Upper lobe of left lung (tissue), 6 donors: ENCODE results near the gene BEST1. TPM values are rescaled to one million over a fixed set of nuclear protein-coding genes. Genes with fewer than 3 reads are reported as not detected.
A peak's percentile ranks its signal among the peaks of the same experiment; 100 is the strongest.
"Not testable (repeated sequence)": the region's sequence is repeated elsewhere in the genome, so short reads cannot be mapped to it uniquely, and the experiment has no call there.

Source experiments
- ATAC-seq, 2 donors: fragments of 200-7000 bp; cut with Tn5 transposase; one replicate each; pipeline ENCODE4 v1.9.1; 2022; ENCODE audit warnings: mild to moderate bottlenecking in 2 of 2, moderate library complexity in 2 of 2; ENCODE audit not compliant: low FRiP score in 2 of 2
- DNase-seq, 2 donors: peaks; one replicate each; pipeline ENCODE4 v3.0.0-alpha.2; 2019 to 2020
- H3K27ac ChIP-seq, 4 donors: fragments of 200-600 bp; sonication (generic); one replicate each; pipeline ENCODE4 v1.5.1; 2016 to 2019
- H3K27me3 ChIP-seq, 4 donors: fragments of 200-600 bp; sonication (generic); one replicate each; pipeline ENCODE4 v1.5.1; 2017 to 2019
- H3K36me3 ChIP-seq, 4 donors: fragments of 200-600 bp; sonication (generic); one replicate each; pipeline ENCODE4 v1.5.1; 2016 to 2019
- H3K4me1 ChIP-seq, 4 donors: fragments of 200-600 bp; sonication (generic); one replicate each; pipeline ENCODE4 v1.5.1; 2018 to 2019
- H3K4me3 ChIP-seq, 4 donors: fragments of 200-600 bp; sonication (generic); one replicate each; pipeline ENCODE4 v1.5.1; 2017 to 2019; ENCODE audit warnings: mild to moderate bottlenecking in 2 of 4, moderate library complexity in 1 of 4
- H3K9me3 ChIP-seq, 4 donors: fragments of 200-600 bp; sonication (generic); one replicate each; pipeline ENCODE4 v1.5.1; 2018 to 2019
- EP300 ChIP-seq, 4 donors: sonication (generic); formaldehyde crosslinking; IDR thresholded peaks; one replicate each; pipeline ENCODE4 v1.5.1; 2017; ENCODE audit warnings: antibody characterized with exemption in 4 of 4, control low read depth in 2 of 4
- POLR2A ChIP-seq, 4 donors: fragments of 450-650 bp; IDR thresholded peaks; one replicate each; pipeline ENCODE4 v1.5.1; 2016 to 2017; ENCODE audit warnings: antibody characterized with exemption in 4 of 4, mild to moderate bottlenecking in 2 of 4
- POLR2AphosphoS5 ChIP-seq, 2 donors: sonication (generic); formaldehyde crosslinking; IDR thresholded peaks; one replicate each; pipeline ENCODE4 v1.5.1; 2017; ENCODE audit warnings: antibody characterized with exemption in 2 of 2
- WGBS, 2 donors: methylation state at CpG; one replicate each; pipeline ENCODE4 v1.1.5; 2017 to 2018; 5-methylcytosine and 5-hydroxymethylcytosine counted together
- total RNA-seq, 6 donors: library from RNA; depleted of rRNA in 4 of 6; stranded (reverse); fragments of >200 nt in 4 of 6; gene quantifications; one replicate each; pipeline versions ENCODE4 v1.1.0 to v1.2.1, GENCODE V29; 2016 to 2021
- TF ChIP-seq, protein P1 (sequence below), 6 experiments: fragments of 450-650 bp in 4 of 6; fragments of 200-600 bp in 2 of 6; sonication (generic) in 2 of 6; IDR thresholded peaks; one replicate each; pipeline ENCODE4 v1.5.1; 2016 to 2019; ENCODE audit warnings: antibody characterized with exemption in 6 of 6
- donor health status: DM: no; HTN: no; CAD: no; lungs with moderate emphysema.
- donor health status: DM: no; HTN: yes; CAD: no; lungs with severe emphysema.

The BEST1 gene
- total RNA-seq, 6 donors from 2014 or later = 6.5 to 18.9 (median 10.4) TPM

DNA sequence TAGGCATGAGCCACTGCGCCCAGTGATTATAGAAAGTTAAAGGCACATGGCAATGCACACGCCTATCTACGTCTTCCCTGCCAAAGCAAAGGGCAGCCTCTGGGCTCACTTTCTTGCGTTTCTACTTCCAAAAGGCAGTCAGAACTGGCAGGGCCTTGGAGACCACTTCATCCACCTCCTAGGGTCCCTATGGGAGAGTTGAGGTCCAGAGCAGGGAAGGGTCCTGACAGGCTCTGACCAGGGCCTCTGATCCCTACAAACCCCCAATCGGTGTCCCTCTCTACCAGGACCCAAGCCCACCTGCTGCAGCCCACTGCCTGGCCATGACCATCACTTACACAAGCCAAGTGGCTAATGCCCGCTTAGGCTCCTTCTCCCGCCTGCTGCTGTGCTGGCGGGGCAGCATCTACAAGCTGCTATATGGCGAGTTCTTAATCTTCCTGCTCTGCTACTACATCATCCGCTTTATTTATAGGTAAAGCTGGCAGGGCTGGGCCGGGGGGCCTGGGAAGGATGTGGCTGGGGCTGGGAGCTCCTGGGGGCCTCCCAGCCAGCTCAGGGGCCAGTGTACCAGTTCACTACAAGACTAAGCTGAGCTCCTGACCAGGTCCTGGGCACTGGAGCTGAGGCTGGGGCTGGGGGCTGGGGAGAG, 1.5 kb downstream of the BEST1 start:
- TF ChIP-seq EP300 (IDR thresholded peaks at IDR 0.05) (no peak), POLR2AphosphoS5 (IDR thresholded peaks at IDR 0.05) (no peak), POLR2A (IDR thresholded peaks at IDR 0.05) (no peak)
- TF ChIP-seq, protein P1, sequence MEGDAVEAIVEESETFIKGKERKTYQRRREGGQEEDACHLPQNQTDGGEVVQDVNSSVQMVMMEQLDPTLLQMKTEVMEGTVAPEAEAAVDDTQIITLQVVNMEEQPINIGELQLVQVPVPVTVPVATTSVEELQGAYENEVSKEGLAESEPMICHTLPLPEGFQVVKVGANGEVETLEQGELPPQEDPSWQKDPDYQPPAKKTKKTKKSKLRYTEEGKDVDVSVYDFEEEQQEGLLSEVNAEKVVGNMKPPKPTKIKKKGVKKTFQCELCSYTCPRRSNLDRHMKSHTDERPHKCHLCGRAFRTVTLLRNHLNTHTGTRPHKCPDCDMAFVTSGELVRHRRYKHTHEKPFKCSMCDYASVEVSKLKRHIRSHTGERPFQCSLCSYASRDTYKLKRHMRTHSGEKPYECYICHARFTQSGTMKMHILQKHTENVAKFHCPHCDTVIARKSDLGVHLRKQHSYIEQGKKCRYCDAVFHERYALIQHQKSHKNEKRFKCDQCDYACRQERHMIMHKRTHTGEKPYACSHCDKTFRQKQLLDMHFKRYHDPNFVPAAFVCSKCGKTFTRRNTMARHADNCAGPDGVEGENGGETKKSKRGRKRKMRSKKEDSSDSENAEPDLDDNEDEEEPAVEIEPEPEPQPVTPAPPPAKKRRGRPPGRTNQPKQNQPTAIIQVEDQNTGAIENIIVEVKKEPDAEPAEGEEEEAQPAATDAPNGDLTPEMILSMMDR (IDR thresholded peaks at IDR 0.05) = no peak
- peak in 1 of 2 donors; percentile 59 for DNase-seq
- no peak for ATAC-seq
- no peak overlapping the region for H3K27ac ChIP-seq
- WGBS, 2 donors = 93 to 95% methylated on average over 10 to 11 of the region's 11 CpGs
- H3K27me3 ChIP-seq = peaks cover 0 to 8% (median 2%) of the 10 kb centered on the region in 4 donors
- no peaks in the 10 kb centered on the region for H3K36me3 ChIP-seq
- peaks cover 23 to 25% (median 25%) of the 10 kb centered on the region in 4 donors for H3K4me1 ChIP-seq
- no peaks in the 10 kb centered on the region for H3K9me3 ChIP-seq
- H3K4me3 ChIP-seq = no peak overlapping the region

- DNase-seq = no peak
These were observed 2.7 kb downstream of the BEST1 start for GRCh38 chr11:61952882-61953281.

DNA sequence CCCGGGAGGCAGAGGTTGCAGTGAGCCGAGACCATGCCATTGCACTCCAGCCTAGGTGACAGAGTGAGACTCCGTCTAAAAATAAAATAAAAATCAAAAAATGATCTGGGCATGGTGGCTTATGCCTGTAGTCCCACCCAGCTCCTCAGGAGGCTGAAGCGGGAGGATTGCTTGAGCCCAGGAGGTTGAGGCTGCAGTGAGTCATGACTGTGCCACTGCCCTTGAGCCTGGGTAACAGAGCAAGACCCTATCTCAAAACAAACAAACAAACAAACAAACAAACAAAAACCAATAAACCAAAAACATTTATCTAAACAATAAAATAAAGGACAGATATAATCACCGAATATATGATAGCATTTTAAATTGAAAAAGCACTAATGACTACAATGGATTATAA, 3.5 kb downstream of the BEST1 start:
- ATAC-seq, H3K9me3 ChIP-seq, DNase-seq: not testable (repeated sequence)

More at GRCh38 chr11:61952882-61953281, 2.7 kb downstream of the BEST1 start:
- Histone ChIP-seq H3K27ac (no peak overlapping the region), H3K4me1 (peaks cover 17 to 27% (median 21%) of the 10 kb centered on the region in 4 donors), H3K36me3 (peaks cover 0 to under 1% (median 0%) of the 10 kb centered on the region in 4 donors), H3K9me3 (no peaks in the 10 kb centered on the region), H3K4me3 (no peak overlapping the region), H3K27me3 (peaks cover 0 to 8% (median 2%) of the 10 kb centered on the region in 4 donors)
- ATAC-seq = no peak
- WGBS, 2 donors = 86 to 93% methylated on average over 3 of the region's 3 CpGs
- no peak for TF ChIP-seq POLR2AphosphoS5 (IDR thresholded peaks at IDR 0.05)
- TF ChIP-seq, protein P1 (IDR thresholded peaks at IDR 0.05) = no peak
- no peak for TF ChIP-seq POLR2A (IDR thresholded peaks at IDR 0.05)
- no peak for TF ChIP-seq EP300 (IDR thresholded peaks at IDR 0.05)

DNA sequence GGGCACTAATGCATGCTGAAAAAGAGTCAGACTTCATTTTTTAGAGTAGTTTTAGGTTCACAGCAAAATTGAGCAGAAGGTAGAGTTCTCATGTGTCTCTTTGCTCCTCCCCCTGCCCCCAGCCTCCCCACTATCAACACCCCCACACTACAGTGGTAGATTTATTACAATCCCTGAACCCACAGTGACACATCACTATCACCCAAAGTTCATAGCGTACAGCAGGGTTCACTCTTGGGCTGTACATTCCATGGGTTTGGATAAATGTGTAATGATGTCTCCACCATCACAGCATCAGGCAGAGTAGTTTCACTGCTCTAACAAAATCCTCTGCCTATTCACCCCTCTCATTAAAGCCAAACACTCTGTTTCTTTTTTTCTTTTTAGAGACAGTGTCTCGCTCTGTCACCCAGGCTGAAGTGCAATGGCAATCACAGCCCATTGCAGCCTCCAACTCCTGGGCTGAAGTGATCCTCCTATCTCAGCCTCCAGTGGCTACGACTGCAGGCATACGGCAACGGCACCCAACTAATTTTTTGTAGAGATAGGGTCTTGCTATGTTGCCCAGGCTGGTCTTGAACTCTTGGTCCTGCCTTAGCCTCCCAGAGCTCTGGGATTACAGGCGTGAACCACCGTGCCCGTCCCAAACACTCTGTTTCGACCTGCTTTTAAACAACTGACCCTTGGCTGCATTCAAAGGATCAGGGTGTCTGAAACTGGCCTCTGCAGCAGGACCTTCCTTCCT, 4.1 kb downstream of the BEST1 start:
- Histone ChIP-seq H3K36me3 (peaks cover 0 to 8% (median 0%) of the 10 kb centered on the region in 4 donors), H3K27ac (peak overlapping the region; percentile 84 to 95 (median 92)), H3K4me3 (peak overlapping the region in 1 of 4 donors; percentile 50), H3K9me3 (no peaks in the 10 kb centered on the region), H3K27me3 (peaks cover 0 to 8% (median 2%) of the 10 kb centered on the region in 4 donors), H3K4me1 (peaks cover 16 to 26% (median 21%) of the 10 kb centered on the region in 4 donors)
- DNase-seq (no peak), ATAC-seq (no peak)
- TF ChIP-seq EP300 (IDR thresholded peaks at IDR 0.05) (no peak), POLR2AphosphoS5 (IDR thresholded peaks at IDR 0.05) (no peak), POLR2A (IDR thresholded peaks at IDR 0.05) (no peak)
- TF ChIP-seq, protein P1 (IDR thresholded peaks at IDR 0.05) = no peak
- WGBS, 2 donors = 94 to 98% methylated on average over 9 of the region's 9 CpGs

More for the DNA sequence above, 3.5 kb downstream of the BEST1 start:
- H3K36me3 ChIP-seq, H3K27me3 ChIP-seq, H3K4me3 ChIP-seq, H3K27ac ChIP-seq: not testable (repeated sequence)
- 85 to 92% methylated on average over 5 of the region's 5 CpGs for WGBS, 2 donors
- peaks cover 16 to 27% (median 21%) of the 10 kb centered on the region in 4 donors for H3K4me1 ChIP-seq

DNA sequence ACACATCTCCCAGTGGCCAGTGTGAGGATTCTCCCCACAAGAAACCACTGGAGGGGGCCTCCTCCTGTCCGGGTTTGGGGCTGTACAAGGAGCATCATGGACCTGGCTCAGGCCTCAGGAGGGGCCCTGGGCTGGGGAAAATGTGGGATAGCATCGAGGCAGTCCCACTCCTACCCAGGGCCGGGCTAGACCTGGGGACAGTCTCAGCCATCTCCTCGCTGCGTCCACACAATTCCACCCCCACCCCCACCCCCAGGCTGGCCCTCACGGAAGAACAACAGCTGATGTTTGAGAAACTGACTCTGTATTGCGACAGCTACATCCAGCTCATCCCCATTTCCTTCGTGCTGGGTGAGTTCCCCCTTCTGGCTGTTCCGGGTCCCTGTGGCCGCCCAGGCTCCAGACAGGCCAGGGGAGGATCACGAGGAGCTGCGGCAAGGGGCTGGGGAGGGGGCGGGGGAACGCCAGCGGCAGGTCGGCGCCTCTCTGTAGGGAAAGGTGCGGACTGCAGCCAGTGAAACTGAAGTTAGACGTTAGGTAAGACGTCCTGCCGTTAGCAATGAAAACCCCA, 4.8 kb downstream of the BEST1 start:
- Histone ChIP-seq H3K36me3 (peaks cover 0 to 9% (median 0%) of the 10 kb centered on the region in 4 donors), H3K4me1 (peaks cover 16 to 24% (median 20%) of the 10 kb centered on the region in 4 donors), H3K9me3 (no peaks in the 10 kb centered on the region), H3K27me3 (peaks cover 0 to 8% (median 2%) of the 10 kb centered on the region in 4 donors), H3K27ac (peak overlapping the region; percentile 84 to 95 (median 92)), H3K4me3 (peak overlapping the region; percentile 16 to 50 (median 47))
- TF ChIP-seq POLR2AphosphoS5 (IDR thresholded peaks at IDR 0.05) (peak; percentile 84 to 91), POLR2A (IDR thresholded peaks at IDR 0.05) (peak in 1 of 4 donors; percentile 54), EP300 (IDR thresholded peaks at IDR 0.05) (peak in 1 of 4 donors; percentile 62)
- TF ChIP-seq, protein P1 (IDR thresholded peaks at IDR 0.05) = peak in 2 of 6 experiments; percentile 11 to 16
- ATAC-seq (peak; percentile 77 to 92), DNase-seq (peak; percentile 84 to 87)
- WGBS, 2 donors = 5% methylated on average over 14 to 21 of the region's 21 CpGs
